Sigmoid colon (tissue), 7 donors: ENCODE results near the gene MTOR. TPM values are rescaled to one million over a fixed set of nuclear protein-coding genes. Genes with fewer than 3 reads are reported as not detected.
A peak's percentile ranks its signal among the peaks of the same experiment; 100 is the strongest.
"Not testable (repeated sequence)": the region's sequence is repeated elsewhere in the genome, so short reads cannot be mapped to it uniquely, and the experiment has no call there.

Experiments used
- DNase-seq: peaks from one replicate; pipeline ENCODE4 v3.0.0-alpha.2; 2019
- H3K27ac ChIP-seq, 4 donors: fragments of 200-600 bp; sonication (generic); one replicate each; pipeline ENCODE4 v1.5.1; 2016 to 2019; ENCODE audit warnings: mild to moderate bottlenecking in 1 of 4
- H3K27me3 ChIP-seq, 3 donors: fragments of 200-600 bp; sonication (generic); one replicate each; pipeline ENCODE4 v1.5.1; 2019; ENCODE audit warnings: mild to moderate bottlenecking in 1 of 3
- H3K36me3 ChIP-seq, 4 donors: fragments of 200-600 bp; sonication (generic); one replicate each; pipeline ENCODE4 v1.5.1; 2016 to 2019
- H3K4me1 ChIP-seq, 4 donors: fragments of 200-600 bp; sonication (generic); one replicate each; pipeline ENCODE4 v1.5.1; 2017 to 2019
- H3K4me3 ChIP-seq, 4 donors: fragments of 200-600 bp; sonication (generic); one replicate each; pipeline ENCODE4 v1.5.1; 2017 to 2019; ENCODE audit warnings: mild to moderate bottlenecking in 2 of 4, moderate library complexity in 1 of 4
- H3K9me3 ChIP-seq, 4 donors: fragments of 200-600 bp in 3 of 4; sonication (generic) in 3 of 4; one replicate each; pipeline versions ENCODE4 v1.5.1 to v1.6.1; 2013 to 2019
- CTCF ChIP-seq, 4 experiments: fragments of 450-650 bp in 3 of 4; fragments of 200-600 bp in 1 of 4; IDR thresholded peaks; one replicate each; pipeline ENCODE4 v1.5.1; 2016 to 2019; ENCODE audit warnings: antibody characterized with exemption in 4 of 4, mild to moderate bottlenecking in 3 of 4, moderate library complexity in 2 of 4
- EP300 ChIP-seq, 4 donors: sonication (generic); formaldehyde crosslinking; IDR thresholded peaks; one replicate each; pipeline ENCODE4 v1.6.1; 2017; ENCODE audit warnings: antibody characterized with exemption in 4 of 4
- POLR2A ChIP-seq, 2 donors: fragments of 450-650 bp; IDR thresholded peaks; one replicate each; pipeline ENCODE4 v1.6.1; 2016; ENCODE audit warnings: antibody characterized with exemption in 2 of 2, mild to moderate bottlenecking in 2 of 2, moderate library complexity in 2 of 2
- POLR2AphosphoS5 ChIP-seq, 4 donors: sonication (generic); formaldehyde crosslinking; IDR thresholded peaks; one replicate each; pipeline ENCODE4 v1.6.1; 2017; ENCODE audit warnings: antibody characterized with exemption in 4 of 4
- WGBS, 2 donors: extraction: QIAGEN DNeasy Blood & Tissue Kit; methylation state at CpG; one replicate each; pipeline ENCODE4 v1.1.7; 2013; 5-methylcytosine and 5-hydroxymethylcytosine counted together
- intact Hi-C: fragments of 100-400 bp; cut with DNase I; formaldehyde crosslinking; loops from one replicate; pipeline ENCODE4 v1.15.1; 2023
- polyA plus RNA-seq, 3 donors: library from polyadenylated mRNA; stranded (reverse); fragments of 200-250 nt; gene quantifications; one replicate each; pipeline ENCODE4 v1.2.3, GENCODE V29; 2013
- total RNA-seq, 4 donors: library from RNA; depleted of rRNA; stranded (reverse); fragments of >200 nt; gene quantifications; one replicate each; pipeline ENCODE4 v1.1.0, GENCODE V29; 2016
- donor health status: healthy with polysubstance abuse.
- donor health status: Bipolar disorder and iron deficiency.
- donor health status: healthy.

Gene MTOR
- total and polyA plus RNA-seq, 7 donors = 7.6 to 38.1 (median 25.2) TPM

- no peaks in the 10 kb centered on the region for H3K27me3 ChIP-seq
- TF ChIP-seq POLR2A (IDR thresholded peaks at IDR 0.05) (no peak), POLR2AphosphoS5 (IDR thresholded peaks at IDR 0.05) (no peak), CTCF (IDR thresholded peaks at IDR 0.05) (no peak), EP300 (IDR thresholded peaks at IDR 0.05) (no peak)
- no peak for DNase-seq
- WGBS, 2 donors = 90 to 95% methylated on average over 2 of the region's 2 CpGs
- no peak overlapping the region for H3K27ac ChIP-seq
- H3K4me1 ChIP-seq = peaks cover 0 to 10% (median 0%) of the 10 kb centered on the region in 4 donors
- no peak overlapping the region for H3K4me3 ChIP-seq
- peaks cover 0 to 11% (median 0%) of the 10 kb centered on the region in 4 donors for H3K36me3 ChIP-seq
- intact Hi-C loops = no loop called here
- H3K9me3 ChIP-seq = no peaks in the 10 kb centered on the region
Observed at GRCh38 chr1:11170102-11170501, 92.2 kb downstream of the MTOR start.

DNA sequence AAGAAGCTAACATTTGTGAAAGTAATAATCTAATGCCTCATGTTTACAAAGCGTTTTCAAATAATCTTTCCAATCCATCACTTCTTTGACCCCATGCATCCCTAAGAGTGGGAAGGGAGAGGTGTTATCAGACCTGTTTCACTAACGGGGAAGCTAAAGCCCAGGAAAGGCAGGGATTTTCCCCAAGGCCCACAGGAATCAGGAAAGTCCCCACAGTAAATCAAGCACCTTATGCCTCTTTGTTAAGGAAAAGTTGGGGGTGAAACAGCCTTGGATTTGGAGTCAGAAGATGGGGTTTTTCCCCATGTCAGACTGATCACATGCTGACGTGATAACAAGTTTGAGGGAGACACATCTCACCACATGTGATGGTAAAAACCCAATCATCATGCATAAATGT lies 93.1 kb downstream of the MTOR start:
- intact Hi-C loops = no loop called here

DNA sequence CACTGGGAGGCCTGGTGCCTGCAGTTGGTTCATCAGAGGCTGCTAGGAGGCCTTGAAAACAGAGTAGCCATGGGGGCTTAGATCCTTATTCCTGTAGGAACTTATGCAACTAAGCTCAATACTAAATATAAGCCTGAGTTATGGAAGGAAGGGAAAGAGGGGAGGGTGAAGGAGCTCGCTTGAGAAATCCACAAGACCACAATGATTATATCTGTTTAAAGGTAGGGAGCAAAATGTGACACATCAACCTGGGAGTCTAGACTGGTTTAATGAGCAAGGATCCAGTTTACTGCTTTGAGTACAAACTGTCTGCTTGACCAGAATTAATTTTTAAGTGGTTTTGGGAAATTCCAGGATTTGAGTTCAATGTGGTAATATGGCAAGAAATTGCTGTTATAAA lies 93.6 kb downstream of the MTOR start:
- intact Hi-C loops = no loop called here
- 89 to 91% methylated on average over 1 of the region's 1 CpG for WGBS, 2 donors
- no peak for DNase-seq
- Histone ChIP-seq H3K27ac (no peak overlapping the region), H3K27me3 (no peaks in the 10 kb centered on the region), H3K4me3 (no peak overlapping the region), H3K9me3 (no peaks in the 10 kb centered on the region), H3K4me1 (peaks cover 0 to 7% (median 0%) of the 10 kb centered on the region in 4 donors), H3K36me3 (peaks cover 0 to 11% (median 0%) of the 10 kb centered on the region in 4 donors)
- TF ChIP-seq CTCF (IDR thresholded peaks at IDR 0.05) = no peak
- no peak for TF ChIP-seq POLR2AphosphoS5 (IDR thresholded peaks at IDR 0.05)
- TF ChIP-seq POLR2A (IDR thresholded peaks at IDR 0.05) = no peak
- no peak for TF ChIP-seq EP300 (IDR thresholded peaks at IDR 0.05)

More for the DNA sequence above, 93.1 kb downstream of the MTOR start:
- WGBS, 2 donors = 73 to 80% methylated on average over 3 of the region's 3 CpGs
- peaks cover 0 to 10% (median 0%) of the 10 kb centered on the region in 4 donors for H3K4me1 ChIP-seq
- no peaks in the 10 kb centered on the region for H3K27me3 ChIP-seq
- H3K36me3 ChIP-seq = peaks cover 0 to 11% (median 0%) of the 10 kb centered on the region in 4 donors
- no peak for DNase-seq
- H3K27ac ChIP-seq = no peak overlapping the region
- TF ChIP-seq POLR2AphosphoS5 (IDR thresholded peaks at IDR 0.05) (no peak), POLR2A (IDR thresholded peaks at IDR 0.05) (no peak), EP300 (IDR thresholded peaks at IDR 0.05) (no peak), CTCF (IDR thresholded peaks at IDR 0.05) (no peak)
- H3K4me3 ChIP-seq = no peak overlapping the region
- no peaks in the 10 kb centered on the region for H3K9me3 ChIP-seq

DNA sequence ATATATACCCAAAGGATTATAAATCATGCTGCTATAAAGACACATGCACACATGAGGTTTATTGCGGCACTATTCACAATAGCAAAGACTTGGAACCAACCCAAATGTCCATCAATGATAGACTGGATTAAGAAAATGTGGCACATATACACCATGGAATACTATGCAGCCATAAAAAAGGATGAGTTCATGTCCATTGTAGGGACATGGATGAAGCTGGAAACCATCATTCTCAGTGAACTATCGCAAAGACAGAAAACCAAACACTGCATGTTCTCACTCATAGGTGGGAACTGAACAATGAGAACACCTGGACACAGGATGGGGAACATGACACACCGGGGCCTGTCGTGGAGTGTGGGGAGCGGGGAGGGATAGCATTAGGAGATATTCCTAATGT lies 95.6 kb downstream of the MTOR start:
- H3K4me3 ChIP-seq, H3K4me1 ChIP-seq, H3K9me3 ChIP-seq, intact Hi-C loops, H3K27me3 ChIP-seq, H3K27ac ChIP-seq: not testable (repeated sequence)
- peaks cover 0 to 11% (median 0%) of the 10 kb centered on the region in 4 donors for H3K36me3 ChIP-seq
- DNase-seq = peak; percentile 14
- 96 to 98% methylated on average over 5 of the region's 5 CpGs for WGBS, 2 donors

- Histone ChIP-seq H3K36me3 (peaks cover 0 to 20% (median 1%) of the 10 kb centered on the region in 4 donors), H3K4me1 (peaks cover 0 to 18% (median 16%) of the 10 kb centered on the region in 4 donors)
- 98 to 99% methylated on average over 3 to 4 of the region's 4 CpGs for WGBS, 2 donors
- intact Hi-C loops, H3K27me3 ChIP-seq, H3K9me3 ChIP-seq, H3K27ac ChIP-seq, DNase-seq, H3K4me3 ChIP-seq: not testable (repeated sequence)
Observed at GRCh38 chr1:11162752-11163151, 99.6 kb downstream of the MTOR start.

DNA sequence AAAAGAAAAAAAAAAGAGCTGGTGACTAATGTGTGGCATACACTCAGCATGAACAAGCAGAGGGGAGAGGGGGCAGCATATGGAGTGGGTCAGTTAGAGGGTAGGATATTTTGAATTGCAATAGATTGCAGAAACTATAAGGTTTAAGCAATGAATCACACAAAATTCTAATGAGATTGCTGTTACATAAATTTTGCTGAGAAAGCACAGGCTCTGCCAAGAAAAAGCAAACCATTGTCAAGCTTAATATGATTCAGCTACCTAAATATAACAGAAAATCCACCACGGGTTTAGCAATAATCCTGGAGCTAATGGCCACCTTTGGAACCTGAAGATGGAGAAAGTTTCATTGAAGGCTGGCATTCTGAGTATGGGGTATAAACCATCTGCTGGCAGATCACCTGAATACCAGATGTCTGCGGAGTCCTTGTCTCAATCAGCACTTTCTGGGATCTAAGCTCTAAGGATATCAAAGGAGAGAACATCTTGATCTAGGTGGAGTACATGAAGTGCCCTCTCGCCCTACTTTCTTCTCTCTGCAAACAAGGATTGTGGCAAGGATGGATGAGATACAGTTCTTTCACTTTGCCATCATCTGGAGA lies 103.5 kb downstream of the MTOR start:
- H3K36me3 ChIP-seq = peaks cover 0 to 37% (median 3%) of the 10 kb centered on the region in 4 donors
- TF ChIP-seq EP300 (IDR thresholded peaks at IDR 0.05) (no peak), CTCF (IDR thresholded peaks at IDR 0.05) (no peak), POLR2AphosphoS5 (IDR thresholded peaks at IDR 0.05) (peak in 1 of 4 donors; percentile 17), POLR2A (IDR thresholded peaks at IDR 0.05) (no peak)
- H3K9me3 ChIP-seq = no peaks in the 10 kb centered on the region
- intact Hi-C loops = no loop called here
- peak; percentile 8 for DNase-seq
- peaks cover 0 to 28% (median 20%) of the 10 kb centered on the region in 4 donors for H3K4me1 ChIP-seq
- no peak overlapping the region for H3K4me3 ChIP-seq
- no peaks in the 10 kb centered on the region for H3K27me3 ChIP-seq
- H3K27ac ChIP-seq = peak overlapping the region in 2 of 4 donors; percentile 3 to 47
- 84 to 87% methylated on average over 3 of the region's 3 CpGs for WGBS, 2 donors
